GM12892 (cell line): ENCODE results near the gene GABARAP.

ENCODE experiments used
- POLR2A ChIP-seq: IDR thresholded peaks from 2 replicates; pipeline ENCODE4 v1.6.1; 2011; ENCODE audit warnings: low read depth, low read length, control low read depth
- POLR2AphosphoS5 ChIP-seq: IDR thresholded peaks from 2 replicates; pipeline ENCODE4 v1.6.1; 2011; ENCODE audit warnings: low read depth, low read length, control low read depth
- TAF1 ChIP-seq: IDR thresholded peaks from 2 replicates; pipeline ENCODE4 v1.6.1; 2011; ENCODE audit warnings: low read depth, mild to moderate bottlenecking, control low read depth, low read length, borderline replicate concordance

DNA sequence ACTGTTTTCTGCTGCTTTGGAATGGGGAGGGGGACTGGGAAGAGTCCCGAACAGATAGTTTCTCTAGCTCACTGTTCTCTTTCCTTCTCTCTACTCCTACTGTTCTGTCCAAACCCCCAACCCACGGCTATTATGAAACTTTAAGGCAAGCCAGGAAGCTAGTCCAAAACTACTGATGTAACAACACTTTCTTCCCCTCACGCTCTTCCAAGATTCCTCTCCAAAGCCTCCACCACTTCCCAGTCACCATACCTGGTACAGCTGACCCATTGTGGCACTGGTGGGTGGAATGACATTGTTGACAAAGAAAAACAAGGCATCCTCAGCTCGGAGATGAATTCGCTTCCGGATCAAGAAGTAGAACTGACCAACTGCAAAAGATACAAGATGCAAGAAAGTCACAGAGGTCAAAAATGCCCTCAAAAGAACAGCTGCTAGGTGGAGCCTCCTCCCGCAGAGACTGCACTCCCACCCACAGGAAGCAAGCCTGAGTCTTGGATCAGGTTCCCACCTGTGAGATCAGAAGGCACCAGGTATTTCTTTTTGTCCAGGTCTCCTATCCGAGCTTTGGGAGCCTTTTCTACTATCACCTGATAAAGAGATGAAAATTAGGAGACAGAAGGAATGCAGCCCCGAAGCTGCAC is 1.0 kb downstream of the GABARAP start:
- TF ChIP-seq POLR2AphosphoS5 (no peak), TAF1 (no peak), POLR2A (no peak)
